ENCODE data around the gene DISP3.

Gene DISP3

GRCh38 chr1:11516961-11517635 is 38.1 kb downstream of the DISP3 start:
- Histone ChIP-seq H3K9ac (ENCODE audit: low read depth, low read length) (no peak overlapping the region), H3K9me3 (ENCODE audit: control insufficient read depth, insufficient read depth, low read length) (no peaks in the 10 kb centered on the region), H3K4me1 (ENCODE audit: control insufficient read depth, insufficient read depth, low read length) (no peaks in the 10 kb centered on the region), H3K27ac (ENCODE audit: low read depth, low read length) (no peak overlapping the region), H3K27me3 (ENCODE audit: control insufficient read depth, insufficient read depth, low read length) (no peaks in the 10 kb centered on the region), H3K4me3 (ENCODE audit: low read depth, low read length) (no peak overlapping the region), H3K36me3 (ENCODE audit: control insufficient read depth, insufficient read depth, low read length) (0 out of 2 replicates have a peak, but pooled peaks cover 17% of the 10 kb centered on the region)

GRCh38 chr1:11518016-11518701 is 39.2 kb downstream of the DISP3 start:
- Histone ChIP-seq H3K27me3 (ENCODE audit: control insufficient read depth, insufficient read depth, low read length) (no peaks in the 10 kb centered on the region), H3K4me3 (ENCODE audit: low read depth, low read length) (no peak overlapping the region), H3K4me1 (ENCODE audit: control insufficient read depth, insufficient read depth, low read length) (no peaks in the 10 kb centered on the region), H3K9me3 (ENCODE audit: control insufficient read depth, insufficient read depth, low read length) (no peaks in the 10 kb centered on the region), H3K36me3 (ENCODE audit: control insufficient read depth, insufficient read depth, low read length) (0 out of 2 replicates have a peak, but pooled peaks cover 17% of the 10 kb centered on the region), H3K9ac (ENCODE audit: low read depth, low read length) (no peak overlapping the region), H3K27ac (ENCODE audit: low read depth, low read length) (no peak overlapping the region)

GRCh38 chr1:11518791-11519628 is 40.1 kb downstream of the DISP3 start:
- H3K9me3 ChIP-seq (ENCODE audit: control insufficient read depth, insufficient read depth, low read length): no peaks in the 10 kb centered on the region
- H3K9ac ChIP-seq (ENCODE audit: low read depth, low read length): no peak overlapping the region
- H3K36me3 ChIP-seq (ENCODE audit: control insufficient read depth, insufficient read depth, low read length): 0 out of 2 replicates have a peak, but pooled peaks cover 17% of the 10 kb centered on the region
- no peak overlapping the region for H3K27ac ChIP-seq (ENCODE audit: low read depth, low read length)
- H3K27me3 ChIP-seq (ENCODE audit: control insufficient read depth, insufficient read depth, low read length): no peaks in the 10 kb centered on the region
- no peak overlapping the region for H3K4me3 ChIP-seq (ENCODE audit: low read depth, low read length)
- H3K4me1 ChIP-seq (ENCODE audit: control insufficient read depth, insufficient read depth, low read length): no peaks in the 10 kb centered on the region

- Histone ChIP-seq H3K36me3 (ENCODE audit: control insufficient read depth, insufficient read depth, low read length) (0 out of 2 replicates have a peak, but pooled peaks cover 17% of the 10 kb centered on the region), H3K9me3 (ENCODE audit: control insufficient read depth, insufficient read depth, low read length) (no peaks in the 10 kb centered on the region), H3K9ac (ENCODE audit: low read depth, low read length) (no peak overlapping the region), H3K4me3 (ENCODE audit: low read depth, low read length) (no peak overlapping the region), H3K27ac (ENCODE audit: low read depth, low read length) (no peak overlapping the region), H3K27me3 (ENCODE audit: control insufficient read depth, insufficient read depth, low read length) (no peaks in the 10 kb centered on the region), H3K4me1 (ENCODE audit: control insufficient read depth, insufficient read depth, low read length) (no peaks in the 10 kb centered on the region)
Observed at GRCh38 chr1:11519629-11520031, 40.7 kb downstream of the DISP3 start.

GRCh38 chr1:11520531-11521233 is 41.7 kb downstream of the DISP3 start:
- no peak overlapping the region for H3K4me3 ChIP-seq (ENCODE audit: low read depth, low read length)
- H3K36me3 ChIP-seq (ENCODE audit: control insufficient read depth, insufficient read depth, low read length): 0 out of 2 replicates have a peak, but pooled peaks cover 15% of the 10 kb centered on the region
- no peaks in the 10 kb centered on the region for H3K4me1 ChIP-seq (ENCODE audit: control insufficient read depth, insufficient read depth, low read length)
- no peaks in the 10 kb centered on the region for H3K9me3 ChIP-seq (ENCODE audit: control insufficient read depth, insufficient read depth, low read length)
- H3K9ac ChIP-seq (ENCODE audit: low read depth, low read length): no peak overlapping the region
- H3K27me3 ChIP-seq (ENCODE audit: control insufficient read depth, insufficient read depth, low read length): no peaks in the 10 kb centered on the region
- no peak overlapping the region for H3K27ac ChIP-seq (ENCODE audit: low read depth, low read length)

- Histone ChIP-seq H3K9ac (ENCODE audit: low read depth, low read length) (no peak overlapping the region), H3K36me3 (ENCODE audit: control insufficient read depth, insufficient read depth, low read length) (0 out of 2 replicates have a peak, but pooled peaks cover 15% of the 10 kb centered on the region), H3K4me3 (ENCODE audit: low read depth, low read length) (no peak overlapping the region), H3K27ac (ENCODE audit: low read depth, low read length) (no peak overlapping the region), H3K4me1 (ENCODE audit: control insufficient read depth, insufficient read depth, low read length) (no peaks in the 10 kb centered on the region), H3K9me3 (ENCODE audit: control insufficient read depth, insufficient read depth, low read length) (no peaks in the 10 kb centered on the region), H3K27me3 (ENCODE audit: control insufficient read depth, insufficient read depth, low read length) (no peaks in the 10 kb centered on the region)
Observed at GRCh38 chr1:11521582-11522399, 42.8 kb downstream of the DISP3 start.

- Histone ChIP-seq H3K9me3 (ENCODE audit: control insufficient read depth, insufficient read depth, low read length) (no peaks in the 10 kb centered on the region), H3K4me3 (ENCODE audit: low read depth, low read length) (no peak overlapping the region), H3K9ac (ENCODE audit: low read depth, low read length) (no peak overlapping the region), H3K36me3 (ENCODE audit: control insufficient read depth, insufficient read depth, low read length) (0 out of 2 replicates have a peak, but pooled peaks cover 15% of the 10 kb centered on the region), H3K27me3 (ENCODE audit: control insufficient read depth, insufficient read depth, low read length) (no peaks in the 10 kb centered on the region), H3K4me1 (ENCODE audit: control insufficient read depth, insufficient read depth, low read length) (no peaks in the 10 kb centered on the region), H3K27ac (ENCODE audit: low read depth, low read length) (no peak overlapping the region)
Observed at GRCh38 chr1:11522400-11523235, 43.7 kb downstream of the DISP3 start.

- Histone ChIP-seq H3K4me1 (ENCODE audit: control insufficient read depth, insufficient read depth, low read length) (no peaks in the 10 kb centered on the region), H3K36me3 (ENCODE audit: control insufficient read depth, insufficient read depth, low read length) (0 out of 2 replicates have a peak, but pooled peaks cover 19% of the 10 kb centered on the region), H3K27ac (ENCODE audit: low read depth, low read length) (no peak overlapping the region), H3K27me3 (ENCODE audit: control insufficient read depth, insufficient read depth, low read length) (no peaks in the 10 kb centered on the region), H3K9me3 (ENCODE audit: control insufficient read depth, insufficient read depth, low read length) (no peaks in the 10 kb centered on the region), H3K4me3 (ENCODE audit: low read depth, low read length) (no peak overlapping the region), H3K9ac (ENCODE audit: low read depth, low read length) (no peak overlapping the region)
Observed at GRCh38 chr1:11523261-11523660, 44.3 kb downstream of the DISP3 start.

GRCh38 chr1:11523746-11524464 is 45.0 kb downstream of the DISP3 start:
- Histone ChIP-seq H3K9ac (ENCODE audit: low read depth, low read length) (no peak overlapping the region), H3K4me3 (ENCODE audit: low read depth, low read length) (no peak overlapping the region), H3K9me3 (ENCODE audit: control insufficient read depth, insufficient read depth, low read length) (no peaks in the 10 kb centered on the region), H3K4me1 (ENCODE audit: control insufficient read depth, insufficient read depth, low read length) (no peaks in the 10 kb centered on the region), H3K27ac (ENCODE audit: low read depth, low read length) (no peak overlapping the region), H3K27me3 (ENCODE audit: control insufficient read depth, insufficient read depth, low read length) (no peaks in the 10 kb centered on the region), H3K36me3 (ENCODE audit: control insufficient read depth, insufficient read depth, low read length) (0 out of 2 replicates have a peak, but pooled peaks cover 19% of the 10 kb centered on the region)

All from HUES48 (cell line).